NB4 (cell line): ENCODE data around the gene PPIA.

Source experiments
- DNase-seq: peaks from one replicate; pipeline ENCODE4 v3.0.0; 2010; ENCODE audit warnings: low read depth
- H3K4me3 ChIP-seq: one replicate; pipeline ENCODE4 v1.5.1; 2011; ENCODE audit warnings: mild to moderate bottlenecking, low read depth, low read length, moderate library complexity
- CTCF ChIP-seq: IDR thresholded peaks from one replicate; pipeline ENCODE4 v1.5.1; 2012; ENCODE audit warnings: low read depth, low read length
- MAX ChIP-seq: IDR thresholded peaks from 2 replicates; pipeline ENCODE4 v1.6.1; 2011; ENCODE audit warnings: low read depth, low read length
- MYC ChIP-seq: IDR thresholded peaks from 2 replicates; pipeline ENCODE4 v1.6.1; 2011; ENCODE audit warnings: low read depth, low read length
- POLR2A ChIP-seq: IDR thresholded peaks from 2 replicates; pipeline ENCODE4 v1.6.1; 2011; ENCODE audit warnings: mild to moderate bottlenecking; ENCODE audit not compliant: insufficient read length; ENCODE audit errors: extremely low read depth

PPIA gene

GRCh38 chr7:44808914-44809393 lies 12.5 kb downstream of the PPIA start:
- TF ChIP-seq MAX = no peak
- no peak for TF ChIP-seq POLR2A
- TF ChIP-seq MYC = no peak
- no peak for TF ChIP-seq CTCF
- DNase-seq = no peak
- no peak overlapping the region for H3K4me3 ChIP-seq

- no peak for TF ChIP-seq CTCF
- DNase-seq = no peak
- no peak overlapping the region for H3K4me3 ChIP-seq
These were observed 14.6 kb downstream of the PPIA start for GRCh38 chr7:44811093-44811492.

- H3K4me3 ChIP-seq = no peak overlapping the region
- TF ChIP-seq MAX (no peak), POLR2A (no peak), CTCF (no peak), MYC (no peak)
- no peak for DNase-seq
These were observed 15.1 kb downstream of the PPIA start for GRCh38 chr7:44811571-44811970.

- TF ChIP-seq CTCF (peak; percentile 25), MYC (no peak)
- peak; percentile 51 for DNase-seq
- H3K4me3 ChIP-seq = no peak overlapping the region
These were observed 18.4 kb downstream of the PPIA start for GRCh38 chr7:44814919-44815318.

GRCh38 chr7:44819292-44819691 lies 22.8 kb downstream of the PPIA start:
- TF ChIP-seq MAX = no peak
- no peak for TF ChIP-seq MYC
- no peak for TF ChIP-seq CTCF
- TF ChIP-seq POLR2A = no peak
- no peak overlapping the region for H3K4me3 ChIP-seq
- no peak for DNase-seq

GRCh38 chr7:44823255-44823781 lies 26.8 kb downstream of the PPIA start:
- H3K4me3 ChIP-seq = no peak overlapping the region
- TF ChIP-seq MYC (no peak), MAX (no peak), POLR2A (no peak), CTCF (no peak)
- DNase-seq = no peak
